HUES6 (cell line): ENCODE results near the gene MICALL1.

Experiments
- H3K27ac ChIP-seq: 2 replicates; pipeline ENCODE4 v1.7.0; 2013; ENCODE audit warnings: low read depth, mild to moderate bottlenecking, low read length, inconsistent platforms
- H3K27me3 ChIP-seq: 2 replicates; pipeline ENCODE4 v1.6.1; 2013; ENCODE audit warnings: low read length; ENCODE audit not compliant: control insufficient read depth, insufficient read depth
- H3K36me3 ChIP-seq: 2 replicates; pipeline ENCODE4 v1.6.1; 2013; ENCODE audit warnings: low read length; ENCODE audit not compliant: control insufficient read depth, insufficient read depth
- H3K4me1 ChIP-seq: 2 replicates; pipeline ENCODE4 v1.6.1; 2013; ENCODE audit warnings: low read length; ENCODE audit not compliant: control insufficient read depth, insufficient read depth
- H3K4me3 ChIP-seq: 2 replicates; pipeline ENCODE4 v1.5.1; 2013; ENCODE audit warnings: low read depth, low read length
- H3K9ac ChIP-seq: one replicate; pipeline ENCODE4 v1.6.1; 2013; ENCODE audit warnings: mild to moderate bottlenecking, low read length
- H3K9me3 ChIP-seq: 2 replicates; pipeline ENCODE4 v1.6.1; 2013; ENCODE audit warnings: low read depth, low read length; ENCODE audit not compliant: control insufficient read depth, insufficient read depth

Gene MICALL1

DNA sequence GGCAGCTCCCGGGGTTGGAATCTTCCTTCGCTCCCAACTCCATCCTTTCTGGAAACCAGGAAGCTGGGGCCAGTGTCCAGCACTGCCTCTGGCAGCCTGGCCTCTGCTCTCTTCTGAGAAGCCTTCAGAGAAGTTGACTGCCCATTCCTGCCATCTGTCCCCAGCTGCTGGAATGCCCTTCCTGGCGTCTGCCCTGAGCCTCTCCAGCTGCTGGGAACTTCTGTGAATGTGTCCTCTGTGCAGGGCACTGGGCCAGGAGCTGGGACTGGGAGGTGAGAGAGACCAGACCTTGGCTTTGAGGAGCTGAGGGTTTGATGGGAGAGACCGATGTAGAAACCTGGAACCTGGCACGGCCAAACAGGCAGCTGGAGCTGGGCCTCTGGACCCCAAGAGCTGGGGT lies 84.2 kb downstream of the MICALL1 start:
- no peak overlapping the region for H3K4me3 ChIP-seq
- no peak overlapping the region for H3K9ac ChIP-seq
- H3K27ac ChIP-seq = no peak overlapping the region
- H3K4me1 ChIP-seq = peaks cover 4% of the 10 kb centered on the region; the same call in 1 of the 2 replicates
- no peaks in the 10 kb centered on the region for H3K9me3 ChIP-seq
- H3K36me3 ChIP-seq = no peaks in the 10 kb centered on the region
- no peaks in the 10 kb centered on the region; the same call in 1 of the 2 replicates for H3K27me3 ChIP-seq

DNA sequence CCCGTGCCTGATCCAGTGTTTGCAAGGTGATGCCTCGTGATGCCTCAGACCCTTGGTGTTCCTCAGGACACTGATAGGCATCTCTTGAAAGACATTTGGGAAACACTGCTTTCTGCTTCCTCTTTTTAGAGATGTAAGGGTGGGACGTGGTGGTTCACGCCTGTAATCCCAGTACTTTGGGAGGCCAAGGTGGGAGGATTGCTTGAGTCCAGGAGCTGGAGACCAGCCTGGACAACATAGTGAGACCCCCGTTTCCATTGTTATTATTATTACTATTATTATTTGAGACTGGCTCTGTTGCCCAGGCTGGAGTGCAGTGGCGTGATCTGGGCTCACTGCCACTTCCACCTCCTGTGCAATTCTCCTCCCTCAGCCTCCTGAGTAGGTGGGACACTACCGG lies 84.8 kb downstream of the MICALL1 start:
- no peak overlapping the region for H3K27ac ChIP-seq
- no peaks in the 10 kb centered on the region for H3K9me3 ChIP-seq
- no peak overlapping the region for H3K4me3 ChIP-seq
- H3K9ac ChIP-seq = no peak overlapping the region
- H3K36me3 ChIP-seq = no peaks in the 10 kb centered on the region
- H3K4me1 ChIP-seq = peaks cover under 1% of the 10 kb centered on the region
- H3K27me3 ChIP-seq = no peaks in the 10 kb centered on the region

DNA sequence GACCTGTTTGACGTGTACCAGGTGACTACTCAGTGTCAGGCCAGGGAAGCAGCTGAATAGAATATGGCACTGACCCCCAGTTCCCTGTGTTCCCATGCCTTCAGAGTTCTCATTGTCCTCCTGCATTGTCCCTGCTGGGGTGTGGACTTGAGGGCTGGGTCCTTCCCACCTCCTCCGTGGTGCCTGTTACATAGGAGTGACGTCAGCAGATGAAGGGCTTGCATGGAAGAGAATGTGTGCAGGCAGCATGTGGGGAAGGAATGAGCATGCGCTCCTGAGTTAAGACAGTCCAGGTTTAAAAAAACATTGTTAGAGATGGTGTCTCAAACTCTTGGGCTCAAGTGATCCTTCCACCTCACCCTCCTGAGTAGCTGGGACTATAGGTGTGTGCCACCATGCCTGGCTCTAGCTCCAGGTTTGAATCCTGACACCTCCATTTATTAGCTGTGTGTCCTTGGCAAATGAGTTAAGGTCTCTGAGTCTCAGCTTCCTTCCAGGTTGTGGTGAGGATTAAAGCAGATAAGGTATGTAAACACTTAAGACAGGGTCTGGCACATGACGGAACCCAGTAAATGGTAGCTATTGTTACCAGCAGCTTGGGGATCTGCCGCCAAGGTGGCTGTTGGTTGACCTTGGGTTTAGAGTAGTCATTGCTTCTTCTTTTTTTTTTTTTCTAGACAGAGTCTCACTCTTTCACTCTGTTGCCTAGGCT lies 85.8 kb downstream of the MICALL1 start:
- no peak overlapping the region for H3K4me3 ChIP-seq
- H3K9me3 ChIP-seq = no peaks in the 10 kb centered on the region
- no peaks in the 10 kb centered on the region for H3K36me3 ChIP-seq
- H3K4me1 ChIP-seq = peaks cover 11% of the 10 kb centered on the region
- H3K9ac ChIP-seq = no peak overlapping the region
- H3K27ac ChIP-seq = no peak overlapping the region
- H3K27me3 ChIP-seq = no peaks in the 10 kb centered on the region
